GM21529 (cell line): Measurements from ENCODE around the gene DPPA5.
"Not testable (repeated sequence)": the region's sequence is repeated elsewhere in the genome, so short reads cannot be mapped to it uniquely, and the experiment has no call there.

Source experiments
- ATAC-seq: cut with Tn5 transposase; IDR thresholded peaks from one replicate; pipeline ENCODE4 v1.9.1; 2021; ENCODE audit not compliant: unreplicated experiment

Gene DPPA5

DNA sequence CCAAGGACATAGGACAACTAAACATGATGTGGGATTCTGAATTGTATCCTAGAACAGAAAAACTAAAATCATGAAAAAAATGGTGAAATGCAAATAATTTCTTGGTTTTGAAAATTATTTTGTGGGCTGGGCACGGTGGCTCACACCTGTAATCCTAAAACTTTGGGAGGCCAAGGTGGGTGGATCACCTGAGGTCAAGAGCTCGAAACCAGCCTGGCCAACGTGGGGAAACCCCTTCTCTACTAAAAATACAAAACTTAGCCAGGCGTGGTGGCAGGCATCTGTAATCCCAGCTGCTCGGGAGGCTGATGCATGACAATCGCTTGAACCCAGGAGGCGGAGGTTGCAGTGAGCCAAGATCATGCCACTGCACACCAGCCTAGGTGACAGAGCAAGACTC lies 50.3 kb downstream of the DPPA5 start:
- ATAC-seq, result not testable (repeated sequence)
